H1 (cell line): Measurements from ENCODE around the gene TNFRSF13B. TPM values are rescaled to one million over a fixed set of nuclear protein-coding genes. Genes with fewer than 3 reads are reported as not detected.

Source experiments
- CHD1 ChIP-seq: IDR thresholded peaks from 2 replicates; pipeline ENCODE4 v1.6.1; 2012; ENCODE audit warnings: low read depth, low read length, improper control_type of control experiment
- EZH2 ChIP-seq: fragments of 200-600 bp; sonication (generic); IDR thresholded peaks from 2 replicates; pipeline ENCODE4 v1.7.1; 2012; ENCODE audit warnings: low read depth, mild to moderate bottlenecking, moderate library complexity, low read length, inconsistent platforms; ENCODE audit not compliant: severe bottlenecking
- RFX5 ChIP-seq: IDR thresholded peaks from 2 replicates; pipeline ENCODE4 v1.6.1; 2011; ENCODE audit warnings: low read depth, low read length, improper control_type of control experiment, borderline replicate concordance
- TEAD4 ChIP-seq: IDR thresholded peaks from 2 replicates; pipeline ENCODE4 v1.6.1; 2012; ENCODE audit warnings: low read depth, low read length, inconsistent platforms, mixed read lengths
- polyA plus RNA-seq, 7 experiments: library from polyadenylated mRNA; depleted of rRNA in 3 of 7; stranded (reverse) in 5 of 7; unstranded in 2 of 7; fragments of >200 nt in 5 of 7; fragments of 200-250 nt in 2 of 7; gene quantifications; 1 replicate in 5 of 7; 2 replicates in 1 of 7; 4 replicates in 1 of 7; pipeline versions ENCODE4 v1.2.1 to v1.2.3, GENCODE V29; 2011 to 2013; ENCODE audit warnings: missing spikeins in 2 of 7, mixed read lengths in 2 of 7
- total RNA-seq: library from RNA; stranded (reverse); fragmentation: NEBNext Ultra II Directional; extraction: Animal tissue kit (Norgen Biotek cat#: 25700); gene quantifications from 2 replicates; pipeline ENCODE4 v1.2.1, GENCODE V29; 2021
- TF ChIP-seq, protein P1 (sequence below): IDR thresholded peaks from 2 replicates; pipeline ENCODE4 v1.6.1; 2011; ENCODE audit warnings: low read length, improper control_type of control experiment

The TNFRSF13B gene
- total and polyA plus RNA-seq, 2 of the 8 experiments (the other 6 are each of a cell fraction or from before 2014, with no cell fraction given): not detected

DNA sequence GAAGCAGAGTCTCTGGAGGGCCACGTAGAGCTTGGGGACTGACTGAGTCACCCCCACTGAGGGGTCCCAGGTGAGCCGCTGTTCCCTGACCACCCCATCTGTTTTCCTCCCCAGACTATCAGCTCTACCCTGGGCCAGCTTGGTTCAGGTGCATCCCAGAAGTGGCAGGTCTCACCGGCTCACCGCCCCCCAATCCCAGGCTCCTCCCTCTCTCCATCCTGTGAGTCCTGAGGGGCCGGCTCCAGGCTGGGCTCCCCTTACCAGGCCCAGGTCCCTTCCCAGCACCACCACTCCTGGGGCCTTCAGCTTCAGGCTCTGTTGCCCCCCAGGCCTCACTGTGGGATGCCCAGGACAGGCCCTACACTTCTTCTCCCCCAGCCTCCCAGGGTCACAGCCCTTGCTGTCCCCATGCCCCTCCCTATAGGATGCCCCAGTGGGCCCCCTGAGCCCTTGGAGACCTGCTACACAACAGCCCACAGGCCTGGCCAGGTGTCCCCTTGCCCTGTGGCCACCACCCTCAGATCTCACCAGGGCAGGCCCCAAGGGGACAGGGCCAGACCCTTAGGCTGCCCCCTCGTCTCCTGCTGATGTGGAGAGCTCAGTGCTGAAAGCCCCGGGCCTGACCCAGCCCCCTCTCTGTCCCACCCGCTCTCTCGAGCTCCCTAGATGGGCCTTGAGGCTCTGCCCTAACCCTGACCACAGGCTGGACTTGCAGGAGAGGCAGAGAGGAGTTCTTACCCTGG is 40.4 kb downstream of the TNFRSF13B start (continued):
- TF ChIP-seq, protein P1, sequence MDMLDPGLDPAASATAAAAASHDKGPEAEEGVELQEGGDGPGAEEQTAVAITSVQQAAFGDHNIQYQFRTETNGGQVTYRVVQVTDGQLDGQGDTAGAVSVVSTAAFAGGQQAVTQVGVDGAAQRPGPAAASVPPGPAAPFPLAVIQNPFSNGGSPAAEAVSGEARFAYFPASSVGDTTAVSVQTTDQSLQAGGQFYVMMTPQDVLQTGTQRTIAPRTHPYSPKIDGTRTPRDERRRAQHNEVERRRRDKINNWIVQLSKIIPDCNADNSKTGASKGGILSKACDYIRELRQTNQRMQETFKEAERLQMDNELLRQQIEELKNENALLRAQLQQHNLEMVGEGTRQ: no peak
- TF ChIP-seq TEAD4: no peak
- no peak for TF ChIP-seq EZH2
- no peak for TF ChIP-seq CHD1
- TF ChIP-seq RFX5: no peak
- TF ChIP-seq, all 59 proteins: peak for 0
